Measurements from ENCODE around the gene MXI1.

MXI1 gene

DNA sequence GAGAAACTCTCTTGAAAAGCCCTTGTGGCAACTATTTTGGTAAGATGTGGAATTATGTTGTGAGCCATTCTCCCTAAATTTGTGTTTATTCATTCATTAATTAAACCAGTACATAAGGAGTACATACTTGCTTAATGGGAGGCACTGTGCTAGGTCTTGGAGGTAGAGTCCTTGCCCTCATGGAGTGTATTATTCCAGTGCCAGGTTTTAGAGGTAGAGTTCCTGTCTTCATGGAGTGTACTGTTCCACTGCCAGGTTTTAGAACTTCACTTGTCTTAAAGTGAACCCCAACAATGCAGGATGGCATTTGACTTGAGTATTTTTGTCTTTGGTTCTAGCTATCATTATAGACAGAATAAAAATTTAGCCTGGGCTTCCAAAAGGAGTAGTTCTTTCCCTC is 8.8 kb downstream of the MXI1 start:
- DNase-seq: no peak

DNA sequence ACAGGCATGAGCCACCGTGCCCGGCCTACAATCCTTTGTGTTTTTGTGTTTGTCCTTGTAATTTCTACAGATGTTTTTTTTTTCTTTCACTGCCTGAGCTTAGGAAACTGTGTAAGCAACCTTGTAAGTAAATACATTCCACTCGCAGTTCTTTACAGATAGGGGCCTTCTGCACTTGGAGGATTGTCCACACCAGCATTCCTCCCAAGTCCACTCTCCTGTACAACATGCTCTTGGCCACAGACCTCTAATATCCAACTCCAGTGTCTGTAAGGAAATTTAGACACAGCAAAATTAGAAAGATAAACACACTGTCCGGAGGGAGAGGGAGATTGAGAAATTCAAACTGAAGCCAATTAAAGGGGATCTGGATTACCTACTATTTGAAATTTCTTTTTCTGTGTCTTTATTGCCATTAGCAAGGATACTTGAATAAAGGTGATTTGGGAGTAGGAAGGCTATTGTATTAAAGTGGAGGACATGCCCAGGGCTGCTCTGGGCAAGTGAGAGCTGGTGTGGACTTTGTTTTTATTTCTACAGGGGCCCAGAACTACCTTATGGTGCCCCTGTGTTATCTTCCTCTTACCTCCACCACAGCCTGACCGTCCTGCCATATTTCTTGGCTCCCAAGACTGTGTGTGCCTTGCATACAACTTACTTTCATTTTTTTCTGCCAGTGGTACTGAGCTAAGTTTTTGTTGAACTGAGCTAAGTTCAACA is 9.7 kb downstream of the MXI1 start:
- DNase-seq: no peak

DNA sequence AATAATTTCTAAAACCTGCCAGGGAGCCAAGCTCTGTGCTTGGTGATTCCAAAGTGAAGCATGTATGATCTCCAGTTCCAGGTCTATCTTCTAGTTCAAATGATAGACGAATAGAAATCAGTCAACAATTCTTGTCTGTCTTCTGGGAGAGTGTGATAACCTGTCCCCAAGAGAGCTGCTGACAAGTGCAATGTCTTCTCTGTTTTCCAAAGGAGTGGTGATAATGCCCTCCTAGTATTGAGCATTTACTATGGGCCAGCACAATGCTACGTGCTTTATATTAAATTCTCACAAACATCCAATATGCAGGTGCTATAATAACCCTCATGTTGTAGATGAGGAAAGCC is 10.2 kb downstream of the MXI1 start:
- no peak for DNase-seq

DNA sequence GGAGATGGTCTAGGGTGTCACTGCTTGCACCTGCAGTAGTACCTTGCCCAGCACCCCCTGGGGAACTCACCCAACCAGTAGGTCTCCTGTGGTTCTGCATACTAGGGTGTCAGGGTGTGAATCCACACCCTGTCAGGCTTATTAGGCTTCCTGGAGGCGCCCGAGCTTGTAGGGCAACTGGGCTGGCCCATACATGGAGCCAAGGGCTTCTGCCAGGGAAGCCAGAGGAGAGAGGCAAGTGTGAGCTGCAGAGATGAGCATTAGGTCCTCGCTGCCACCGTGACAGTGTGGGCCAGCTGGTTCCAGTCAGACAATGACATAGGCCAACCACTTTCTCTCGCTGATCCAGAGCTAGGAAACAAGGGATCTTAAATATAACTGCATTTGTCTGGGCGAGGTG is 11.2 kb downstream of the MXI1 start:
- no peak for DNase-seq

DNA sequence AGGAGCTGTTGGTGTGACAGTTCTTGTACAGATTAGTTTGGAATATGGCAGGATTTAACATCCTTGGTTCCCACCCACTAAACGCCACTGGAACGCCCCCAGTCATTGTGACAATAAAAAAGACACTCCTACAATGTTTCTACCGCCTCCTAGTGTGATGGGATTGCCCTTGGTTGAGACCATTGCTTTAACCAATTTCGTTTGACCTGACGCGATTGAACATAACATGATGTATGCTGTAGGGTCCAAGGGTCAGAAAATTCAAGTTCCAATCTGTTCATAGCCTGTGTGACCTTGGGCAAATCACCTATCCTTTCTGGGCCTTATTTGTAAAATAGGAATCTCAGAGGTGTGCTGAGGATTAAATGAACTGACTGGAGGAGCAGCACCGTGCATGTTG is 12.5 kb downstream of the MXI1 start:
- DNase-seq: no peak

DNA sequence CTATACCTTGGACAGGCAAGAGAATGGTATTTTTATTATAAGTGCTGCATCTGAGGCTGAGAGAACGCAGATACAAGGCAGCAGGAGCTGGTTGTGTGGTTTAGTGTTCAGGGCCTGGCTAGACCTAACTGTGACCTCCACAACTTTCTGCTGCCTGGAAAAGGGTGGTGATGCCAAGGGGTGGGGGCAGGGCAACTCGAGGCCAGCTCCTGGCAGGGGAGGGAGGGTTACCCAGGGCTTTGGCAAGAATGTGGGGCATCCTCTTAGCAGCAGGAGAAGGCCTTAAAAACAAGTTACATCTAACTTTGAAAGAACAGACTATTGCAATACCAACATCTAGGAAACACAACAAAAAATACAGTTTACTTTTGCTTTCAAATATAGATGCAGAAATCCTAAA is 13.0 kb downstream of the MXI1 start:
- DNase-seq: no peak

DNA sequence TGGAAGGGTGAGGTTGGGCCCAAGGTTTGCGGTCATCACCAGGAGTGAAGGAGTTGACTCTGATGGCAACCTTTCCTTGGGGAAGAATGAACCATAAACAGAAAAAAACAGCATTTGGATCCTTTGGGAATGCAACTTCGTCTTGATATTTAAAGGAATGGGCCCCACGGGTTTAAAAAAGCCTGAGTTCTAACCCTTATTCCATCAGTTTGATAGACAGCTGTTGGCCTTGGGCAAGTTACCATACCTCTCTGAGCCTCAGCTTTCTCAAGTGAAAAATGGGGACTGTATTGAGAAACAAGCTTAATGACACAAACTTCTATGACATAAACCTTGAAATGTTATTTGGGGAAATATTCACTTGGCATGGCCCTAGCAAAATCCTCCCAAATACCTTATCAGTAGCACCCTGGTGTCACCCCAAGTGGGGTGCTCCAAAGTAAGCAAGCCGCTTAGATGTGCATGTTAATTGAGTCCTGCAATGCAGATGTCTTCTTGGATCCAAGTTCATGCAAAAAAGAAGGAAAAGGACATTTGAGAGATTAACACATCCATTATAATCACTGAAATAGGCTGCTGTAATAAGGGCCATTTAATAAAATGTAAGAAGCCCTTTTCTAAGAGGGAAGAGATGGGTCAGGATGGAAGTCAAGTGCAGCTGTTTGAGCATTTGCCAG is 13.8 kb downstream of the MXI1 start:
- no peak for DNase-seq

DNA sequence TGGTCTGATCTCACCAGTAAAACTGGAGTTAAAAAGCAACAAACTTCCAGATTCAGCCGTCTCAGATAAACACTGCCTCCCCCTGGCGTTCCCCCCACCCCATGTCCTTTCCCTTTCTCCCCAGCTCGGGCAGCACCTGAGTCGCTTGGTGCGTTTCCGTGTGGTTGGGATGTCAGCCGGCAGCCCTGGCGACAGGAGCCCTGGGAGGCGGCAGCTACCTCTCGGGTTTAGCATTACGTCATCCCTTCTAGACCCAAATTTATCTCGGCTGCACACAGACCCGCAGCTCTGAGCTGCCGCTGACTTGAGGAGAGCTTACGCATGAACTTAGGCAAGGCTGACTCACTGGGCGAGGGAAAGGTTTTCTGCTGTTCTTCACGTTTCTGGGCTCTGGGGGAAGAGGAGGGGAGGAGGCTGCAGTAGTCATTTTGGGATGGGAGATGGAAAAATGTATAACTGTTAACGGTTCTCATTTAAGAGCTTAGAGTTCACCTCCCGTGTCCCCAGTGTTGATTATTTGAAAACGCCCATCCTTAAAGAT is 14.4 kb downstream of the MXI1 start:
- peak; percentile 43 for DNase-seq

DNA sequence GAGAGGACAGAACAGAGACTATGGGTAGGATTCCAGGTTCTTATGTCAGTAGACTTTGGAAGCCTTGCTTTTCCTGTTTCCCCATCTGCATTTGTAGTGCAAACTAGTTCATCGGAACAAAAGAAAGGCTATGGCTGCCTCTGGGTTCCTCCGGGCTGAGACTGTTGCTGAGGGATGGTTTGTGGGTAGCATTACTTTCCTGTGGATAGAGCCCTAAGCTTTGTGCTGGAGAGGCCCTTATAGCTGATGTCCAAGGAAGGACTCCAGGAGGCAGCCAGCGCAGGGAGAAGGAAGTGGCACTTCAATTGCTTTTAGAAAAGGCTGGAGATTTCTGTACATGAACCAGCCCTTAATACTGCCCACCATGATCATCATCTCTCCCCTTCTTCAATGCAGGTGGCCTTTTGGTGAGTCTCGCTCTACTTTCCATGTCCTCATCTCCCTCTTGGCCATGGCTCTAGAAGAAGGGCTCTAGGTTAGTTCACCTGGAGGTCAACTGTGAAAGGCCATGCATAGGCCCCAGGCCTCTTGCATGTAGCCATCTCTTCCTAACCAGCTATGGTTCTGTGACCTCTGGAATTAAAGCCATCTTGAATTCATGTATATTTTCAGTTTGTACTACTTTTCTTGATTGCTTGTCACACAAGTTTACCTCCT is 15.4 kb downstream of the MXI1 start:
- DNase-seq: no peak

DNA sequence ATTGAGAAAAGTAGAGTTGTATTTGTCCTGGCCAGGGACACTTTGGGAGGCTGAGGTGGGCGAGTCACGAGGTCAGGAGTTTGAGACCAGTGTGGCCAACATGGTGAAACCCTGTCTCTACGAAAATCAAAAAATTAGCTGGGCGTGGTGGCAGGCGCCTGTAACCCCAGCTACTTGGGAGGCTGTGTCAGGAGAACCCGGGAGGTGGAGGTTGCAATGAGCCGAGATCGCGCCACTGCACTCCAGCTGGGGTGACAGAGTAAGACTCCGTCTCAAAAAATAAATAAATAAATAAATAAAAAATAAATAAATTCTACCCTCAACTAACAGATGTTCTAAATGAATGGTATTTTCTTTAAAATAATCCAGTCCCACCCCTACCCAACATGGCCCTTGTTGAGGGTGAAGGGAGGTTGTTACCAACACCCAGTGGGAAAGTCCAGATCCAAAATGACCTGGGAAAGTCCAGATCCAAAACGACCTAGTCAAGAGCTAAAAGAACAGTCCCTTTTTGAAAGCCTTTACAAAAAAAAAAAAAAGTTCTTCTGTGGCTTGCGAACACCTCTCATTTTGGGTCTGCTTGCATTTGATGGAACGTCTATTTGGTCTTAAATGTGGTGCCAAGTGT is 16.0 kb downstream of the MXI1 start:
- DNase-seq: no peak

DNA sequence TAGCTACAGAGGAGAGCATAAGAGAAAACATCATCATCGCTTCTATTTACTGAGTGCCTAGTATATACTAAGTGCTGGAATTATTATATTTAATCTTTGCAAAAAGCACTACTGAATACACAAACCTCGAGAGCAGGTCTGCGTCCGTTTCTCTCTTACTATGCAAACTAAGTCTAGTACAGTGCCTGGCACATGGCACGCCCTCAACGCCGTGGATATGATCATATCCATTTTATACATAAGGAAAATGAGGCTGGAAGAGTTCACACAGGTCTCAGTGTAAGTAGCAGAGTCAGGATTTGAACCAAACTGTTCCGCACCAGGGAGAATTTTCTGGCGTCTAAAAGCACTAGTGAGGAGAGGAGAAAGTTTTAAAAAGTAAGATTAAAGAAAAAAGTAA is 17.6 kb downstream of the MXI1 start:
- no peak for DNase-seq

DNA sequence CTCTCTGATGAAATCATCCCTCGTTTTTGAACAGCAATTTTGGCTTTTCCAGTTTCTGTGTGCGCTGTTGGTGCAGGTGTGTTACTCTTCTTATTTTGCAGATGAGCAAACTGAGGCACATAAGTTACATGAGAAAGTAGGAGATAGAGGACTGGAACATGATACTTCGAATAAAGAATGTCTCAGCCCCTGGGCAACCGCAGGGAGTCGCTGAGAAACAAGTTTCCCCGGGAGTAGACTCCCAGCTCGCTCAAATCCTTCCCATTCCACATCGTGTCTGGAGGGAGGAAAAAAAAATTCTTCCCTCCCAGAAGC is 18.0 kb downstream of the MXI1 start:
- DNase-seq: no peak

DNA sequence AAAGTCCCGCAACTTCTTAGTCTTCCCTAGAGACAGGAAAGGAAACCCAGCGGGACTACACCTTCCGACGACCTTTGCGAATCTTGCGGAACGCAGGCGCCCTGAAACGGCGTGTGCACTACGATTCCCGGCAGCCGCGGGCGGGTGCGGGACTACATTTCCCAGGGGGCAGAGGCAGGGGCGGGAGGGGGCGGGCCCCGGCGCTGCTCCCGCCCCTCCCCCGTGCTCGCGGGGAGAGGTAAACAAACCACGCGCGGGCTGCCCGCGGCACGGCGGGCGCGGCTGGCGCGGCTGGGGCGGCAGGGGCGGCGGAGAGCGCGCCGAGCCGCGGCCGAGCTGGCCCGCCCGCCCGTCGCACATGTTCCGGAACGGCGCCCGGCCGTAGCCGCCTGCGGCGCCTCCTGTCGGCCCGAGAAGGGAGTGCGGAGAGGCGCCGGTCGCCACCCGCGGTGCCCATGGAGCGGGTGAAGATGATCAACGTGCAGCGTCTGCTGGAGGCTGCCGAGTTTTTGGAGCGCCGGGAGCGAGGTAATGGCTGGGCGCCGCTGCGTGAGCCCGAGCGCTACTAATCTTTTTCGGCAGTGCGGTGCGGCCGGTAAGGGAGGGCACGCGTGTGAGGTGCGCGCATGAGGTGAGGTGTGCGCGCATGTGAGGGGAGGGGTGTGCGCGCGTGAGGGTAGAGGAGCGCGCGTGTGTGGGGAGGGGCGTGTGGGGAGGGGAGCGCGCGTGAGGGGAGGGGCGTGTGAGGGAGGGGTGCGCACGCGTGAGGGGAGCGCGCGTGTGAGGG is 18.5 kb downstream of the MXI1 start:
- peak; percentile 63 for DNase-seq

DNA sequence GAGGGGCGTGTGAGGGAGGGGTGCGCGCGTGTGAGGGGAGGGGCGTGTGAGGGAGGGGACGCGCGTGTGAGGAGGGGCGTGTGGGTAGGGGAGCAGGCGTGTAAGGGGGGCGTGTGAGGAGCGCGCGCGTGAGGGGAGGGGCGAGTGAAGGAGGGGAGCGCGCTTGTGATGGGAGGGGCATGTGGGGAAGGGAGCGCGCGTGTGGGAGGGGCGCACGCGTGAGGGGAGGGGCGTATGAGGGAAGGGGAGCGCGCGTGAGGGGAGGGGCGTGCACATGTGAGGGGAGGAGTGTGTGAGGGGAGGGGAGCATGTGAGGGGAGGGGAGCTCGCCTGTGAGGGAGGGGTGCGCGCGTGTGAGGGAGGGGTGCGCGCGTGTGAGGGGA is 19.1 kb downstream of the MXI1 start:
- peak; percentile 66 for DNase-seq

DNA sequence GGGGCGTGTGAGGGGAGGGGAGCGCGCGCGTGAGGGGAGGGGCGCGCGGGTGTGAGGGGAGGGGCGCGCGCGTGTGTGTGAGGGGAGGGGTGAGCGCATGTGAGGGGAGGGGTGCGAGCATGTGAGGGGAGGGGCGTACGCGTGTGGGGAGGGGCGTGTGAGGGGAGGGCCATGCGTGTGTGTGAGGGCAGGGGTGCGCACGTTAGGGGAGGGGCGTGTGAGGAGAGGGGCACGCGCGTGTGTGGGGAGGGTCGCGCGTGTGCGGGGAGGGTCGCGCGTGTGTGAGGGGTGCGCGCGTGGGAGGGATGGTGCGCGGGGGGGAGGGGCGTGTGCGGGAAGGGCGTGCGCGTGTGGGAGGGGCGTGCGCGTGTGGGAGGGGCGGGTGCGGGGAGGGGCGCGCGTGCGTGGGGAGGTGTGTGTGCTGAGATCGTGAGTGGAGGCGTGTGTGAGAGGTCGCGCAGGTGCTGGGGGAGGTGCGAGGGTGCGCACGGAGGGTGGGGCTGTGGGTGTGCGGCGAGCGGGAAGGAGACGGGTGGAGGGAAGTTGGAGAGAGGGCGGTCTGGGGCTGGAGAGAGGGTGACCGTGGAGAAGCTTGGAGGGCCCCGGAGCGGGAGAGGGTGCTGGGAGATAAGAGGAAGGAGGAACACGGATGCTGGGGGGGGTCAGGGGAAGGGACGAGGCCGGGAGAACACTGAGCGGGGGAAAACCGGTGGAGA is 19.7 kb downstream of the MXI1 start:
- no peak for DNase-seq

DNA sequence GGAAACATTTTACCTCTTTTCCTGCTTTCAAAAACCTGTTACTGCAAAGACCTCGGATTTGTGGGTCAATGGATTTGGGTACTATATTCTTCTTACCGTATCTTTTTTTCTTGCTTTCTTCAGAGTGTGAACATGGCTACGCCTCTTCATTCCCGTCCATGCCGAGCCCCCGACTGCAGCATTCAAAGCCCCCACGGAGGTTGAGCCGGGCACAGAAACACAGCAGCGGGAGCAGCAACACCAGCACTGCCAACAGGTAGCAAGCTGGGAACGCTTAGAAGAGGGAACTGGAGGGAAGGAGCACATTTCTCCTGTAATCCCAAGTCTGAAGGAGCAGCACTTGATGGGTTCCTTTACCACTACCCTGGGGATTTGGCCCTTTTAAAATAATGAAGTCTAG is 20.7 kb downstream of the MXI1 start:
- no peak for DNase-seq

DNA sequence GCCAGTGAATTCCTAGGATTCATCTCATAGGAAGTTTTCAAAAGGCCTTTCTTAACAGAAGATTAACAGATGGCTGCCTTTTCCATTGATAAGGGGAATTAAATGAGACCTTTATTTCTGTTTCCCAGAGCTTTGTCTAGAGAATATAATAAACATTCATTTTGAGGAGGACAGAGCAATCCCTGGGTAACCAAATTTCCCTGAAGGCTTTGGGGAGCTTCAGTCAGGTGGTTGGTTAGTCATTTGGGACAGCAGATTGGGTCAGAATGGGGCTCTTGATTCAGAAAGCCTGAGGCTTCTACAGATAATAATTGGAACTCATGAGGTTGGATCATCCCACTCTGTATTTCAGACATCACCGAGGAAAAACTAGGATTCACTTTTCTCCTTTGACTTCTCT is 21.8 kb downstream of the MXI1 start:
- no peak for DNase-seq

DNA sequence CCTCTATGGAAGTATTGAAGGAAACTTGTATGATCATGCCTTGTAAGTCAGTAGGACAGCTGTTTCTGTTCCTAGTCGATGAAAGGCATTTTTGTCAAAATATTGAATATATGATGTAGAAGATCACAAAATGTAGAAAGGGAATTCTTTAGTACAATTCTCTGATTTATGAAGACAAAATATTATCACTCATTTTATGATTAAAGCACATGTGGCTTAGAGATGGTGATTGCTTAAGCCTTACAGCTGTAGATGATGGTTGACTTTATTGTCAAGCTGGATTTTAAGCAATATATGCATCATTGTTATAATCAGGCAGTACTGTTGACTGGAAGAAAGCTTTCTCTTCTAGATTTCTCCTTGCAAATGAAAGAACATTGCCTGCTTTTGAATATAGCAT is 26.4 kb downstream of the MXI1 start:
- no peak for DNase-seq

DNA sequence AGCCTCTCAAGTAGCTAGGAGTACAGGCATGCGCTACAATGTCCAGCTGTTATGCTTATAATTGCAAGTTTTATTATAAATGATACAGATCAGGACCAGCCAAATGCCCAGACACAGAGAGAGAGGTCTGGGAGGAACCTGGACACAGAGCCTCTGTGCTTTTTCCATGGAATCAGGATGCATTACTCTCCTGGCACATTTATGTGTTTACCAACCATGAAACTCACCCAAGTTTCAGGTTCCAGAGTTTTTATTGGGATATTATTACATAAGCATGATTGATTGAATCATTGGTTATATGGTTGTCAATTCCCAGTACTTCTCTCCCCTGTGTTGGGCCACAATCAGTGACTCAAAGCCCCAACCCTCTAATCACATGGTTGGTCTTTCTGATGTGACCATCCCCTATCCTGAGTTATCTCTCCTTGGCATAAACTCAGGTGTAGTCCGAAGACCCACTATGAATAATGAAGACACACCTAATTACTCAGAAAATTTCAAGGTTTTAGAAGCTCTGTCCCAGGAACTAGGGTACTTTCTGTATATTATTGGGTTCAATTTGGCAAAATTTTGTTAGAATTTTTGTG is 30.6 kb downstream of the MXI1 start:
- no peak for DNase-seq

DNA sequence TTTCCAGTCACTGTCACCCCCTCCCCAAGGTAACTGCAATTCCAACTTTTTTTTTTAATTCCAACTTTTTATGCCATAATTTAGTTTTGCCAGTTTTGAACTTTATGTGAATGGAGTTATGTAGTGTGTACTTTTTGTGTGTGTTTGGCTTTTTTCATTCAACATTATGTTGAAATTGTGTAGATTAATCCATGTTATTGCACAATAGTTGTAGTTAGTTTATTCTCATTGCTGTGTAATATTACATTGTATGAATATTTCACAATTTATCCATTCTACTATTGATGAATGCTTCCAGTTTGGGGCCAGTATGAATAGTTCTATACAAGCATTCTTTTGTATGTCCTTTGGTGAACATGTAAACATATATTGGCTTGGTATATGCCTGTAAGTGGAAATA is 32.5 kb downstream of the MXI1 start:
- no peak for DNase-seq

DNA sequence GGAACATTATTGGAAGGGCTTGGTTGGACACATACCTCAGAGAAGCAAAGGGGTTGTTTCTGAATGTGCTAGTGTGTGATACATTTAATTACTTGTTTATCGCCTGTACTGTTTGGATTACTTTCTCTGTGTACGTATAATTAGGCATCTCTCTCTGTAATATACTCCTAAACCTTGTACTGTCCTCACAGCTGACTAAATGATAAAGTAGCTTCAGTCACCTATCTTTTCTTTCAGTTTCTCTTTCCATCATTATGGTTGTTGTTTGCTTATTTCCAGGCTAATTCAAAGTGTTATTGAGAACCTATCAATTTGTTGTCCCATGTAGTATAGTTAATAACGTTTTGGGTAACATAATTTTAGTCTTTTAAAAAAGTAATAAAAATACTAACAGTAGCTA is 34.0 kb downstream of the MXI1 start:
- DNase-seq: no peak

DNA sequence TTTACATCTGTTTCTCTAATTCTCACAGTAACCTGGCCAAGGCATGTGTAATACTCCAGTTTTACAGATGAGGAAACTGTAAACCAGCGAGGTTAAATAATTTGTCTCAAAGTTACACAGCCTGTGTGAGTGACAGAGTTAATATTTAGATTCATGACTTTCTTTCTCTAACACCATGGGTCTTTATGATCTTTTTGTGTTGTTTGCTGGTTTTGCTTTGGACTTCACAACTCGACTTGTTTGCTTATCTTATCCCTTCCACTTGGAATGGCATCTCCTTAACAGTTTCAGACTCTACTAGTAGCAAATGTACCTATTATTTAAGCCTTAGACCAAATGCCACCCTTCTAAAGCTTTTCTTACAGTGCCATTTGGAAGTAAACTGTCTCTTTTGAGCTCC is 34.4 kb downstream of the MXI1 start:
- DNase-seq: no peak
